PC-3 (cell line): ENCODE results near the gene COQ8A. TPM values are rescaled to one million over a fixed set of nuclear protein-coding genes. Genes with fewer than 3 reads are reported as not detected.

Experiments
- ATAC-seq: fragments of 200-7000 bp; cut with Tn5 transposase; 2 replicates; pipeline ENCODE4 v1.9.1; 2020; ENCODE audit warnings: mild to moderate bottlenecking, moderate library complexity
- BruUV-seq: library from RNA; stranded (reverse); fragments of 400-500 nt; replicated peaks from 2 replicates; lab custom pipeline; 2021; lab: Mats Ljungman, UMichigan
- CTCF ChIA-PET: fragments of 300-600 bp; sonication (Branson Sonifier 250); formaldehyde crosslinking; loops from one replicate; lab custom pipeline; 2022; ENCODE audit warnings: antibody characterized with exemption; lab: Charles Lee
- POLR2A ChIA-PET: fragments of 300-600 bp; sonication (Branson Sonifier 250); formaldehyde crosslinking; loops from one replicate; lab custom pipeline; 2022; ENCODE audit warnings: antibody characterized with exemption; ENCODE audit not compliant: unreplicated experiment; lab: Charles Lee
- DNase-seq: peaks from one replicate; pipeline ENCODE4 v3.0.0-alpha.2; 2015
- H2AFZ ChIP-seq: fragments of 300-600 bp; sonication (generic); 2 replicates; pipeline ENCODE4 v1.6.0; 2016; ENCODE audit warnings: antibody characterized with exemption, low read length
- H3F3A ChIP-seq: fragments of 300-600 bp; sonication (generic); one replicate; pipeline ENCODE4 v1.6.0; 2017; ENCODE audit warnings: antibody characterized with exemption, low read length, control low read depth, mild to moderate bottlenecking; ENCODE audit not compliant: unreplicated experiment
- H3K27ac ChIP-seq: fragments of 300-600 bp; sonication (generic); 2 replicates; pipeline ENCODE4 v1.5.1; 2016; ENCODE audit warnings: mild to moderate bottlenecking, low read length
- H3K27me3 ChIP-seq: fragments of 300-600 bp; sonication (generic); 2 replicates; pipeline ENCODE4 v1.6.1; 2016; ENCODE audit warnings: low read length, mixed read lengths
- H3K36me3 ChIP-seq: fragments of 300-600 bp; sonication (generic); 2 replicates; pipeline ENCODE4 v1.6.1; 2016; ENCODE audit warnings: low read depth, mixed run types, low read length, mixed read lengths
- H3K4me1 ChIP-seq: fragments of 300-600 bp; sonication (generic); 2 replicates; pipeline ENCODE4 v1.5.1; 2016; ENCODE audit warnings: low read length; ENCODE audit not compliant: insufficient read depth
- H3K4me2 ChIP-seq: fragments of 300-600 bp; sonication (generic); 2 replicates; pipeline ENCODE4 v1.6.0; 2016; ENCODE audit warnings: low read length
- H3K4me3 ChIP-seq: fragments of 300-600 bp; sonication (generic); 2 replicates; pipeline ENCODE4 v1.5.1; 2016; ENCODE audit warnings: mild to moderate bottlenecking, low read length, mixed read lengths
- H3K79me2 ChIP-seq: fragments of 300-600 bp; sonication (generic); 2 replicates; pipeline ENCODE4 v1.6.1; 2017; ENCODE audit warnings: low read length, mixed read lengths
- H3K9ac ChIP-seq: fragments of 300-600 bp; sonication (generic); 2 replicates; pipeline ENCODE4 v1.6.0; 2016; ENCODE audit warnings: mild to moderate bottlenecking, low read length
- H3K9me2 ChIP-seq: fragments of 300-600 bp; sonication (generic); replicated peaks from 2 replicates; pipeline ENCODE4 v1.6.1; 2016; ENCODE audit warnings: mixed run types, low read length, mixed read lengths
- H3K9me3 ChIP-seq: fragments of 300-600 bp; sonication (generic); 2 replicates; pipeline ENCODE4 v1.6.1; 2016; ENCODE audit warnings: low read length, mixed read lengths
- H4K20me1 ChIP-seq: fragments of 300-600 bp; sonication (generic); 2 replicates; pipeline ENCODE4 v1.6.1; 2016; ENCODE audit warnings: low read length, mixed read lengths
- EZH2 ChIP-seq: fragments of 300-600 bp; sonication (generic); IDR thresholded peaks from one replicate; pipeline ENCODE4 v1.6.1; 2017; ENCODE audit warnings: antibody characterized with exemption, mild to moderate bottlenecking, low read length; ENCODE audit not compliant: unreplicated experiment
- EZH2phosphoT487 ChIP-seq: fragments of 300-600 bp; sonication (generic); IDR thresholded peaks from 2 replicates; pipeline ENCODE4 v1.6.1; 2018; ENCODE audit warnings: mild to moderate bottlenecking, antibody characterized with exemption, low read length, borderline replicate concordance
- intact Hi-C: fragments of 100-400 bp; cut with micrococcal nuclease; formaldehyde crosslinking; loops from 2 replicates; pipeline ENCODE4 v1.9.0; 2023
- total RNA-seq: library from RNA; depleted of rRNA; stranded (reverse); fragments of >200 nt; gene quantifications from 2 replicates; pipeline ENCODE4 v1.2.3, GENCODE V29; 2014
- TF ChIP-seq, protein P1 (sequence below): fragments of 300-600 bp; sonication (generic); conservative IDR thresholded peaks from 2 replicates; pipeline ENCODE4 v1.5.1; 2017; ENCODE audit warnings: antibody characterized with exemption, low read depth, mild to moderate bottlenecking, low read length

COQ8A gene
- total RNA-seq, 1 experiment from 2014 or later, result 67.0 TPM

DNA sequence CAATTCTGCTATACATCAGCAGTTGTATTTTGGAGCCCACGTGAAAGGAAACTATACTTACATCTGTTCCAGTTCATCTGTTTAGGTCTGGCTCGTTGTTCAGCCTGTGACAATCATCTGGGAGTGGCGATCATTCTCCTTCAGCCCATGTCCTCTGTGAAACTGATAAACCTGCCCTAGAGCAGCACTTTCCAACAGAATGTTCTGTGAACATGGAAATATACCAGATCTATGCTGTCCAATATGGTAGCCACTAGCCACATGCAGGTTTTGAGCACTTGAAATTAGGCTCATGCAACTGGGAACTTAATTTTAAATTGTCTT lies 24.5 kb upstream of the COQ8A start:
- BruUV-seq, result no TSS peak
- Histone ChIP-seq H3K9ac (no peak overlapping the region), H3K4me2 (no peak overlapping the region), H3F3A (no peaks in the 10 kb centered on the region), H3K27ac (no peak overlapping the region), H3K9me2 (no peaks in the 10 kb centered on the region), H3K79me2 (no peaks in the 10 kb centered on the region), H3K36me3 (no peaks in the 10 kb centered on the region), H4K20me1 (no peaks in the 10 kb centered on the region), H2AFZ (no peak overlapping the region), H3K9me3 (no peaks in the 10 kb centered on the region), H3K4me3 (no peak overlapping the region), H3K4me1 (no peaks in the 10 kb centered on the region), H3K27me3 (no peaks in the 10 kb centered on the region)
- no peak for TF ChIP-seq EZH2phosphoT487
- no peak for TF ChIP-seq EZH2
- TF ChIP-seq, protein P1, sequence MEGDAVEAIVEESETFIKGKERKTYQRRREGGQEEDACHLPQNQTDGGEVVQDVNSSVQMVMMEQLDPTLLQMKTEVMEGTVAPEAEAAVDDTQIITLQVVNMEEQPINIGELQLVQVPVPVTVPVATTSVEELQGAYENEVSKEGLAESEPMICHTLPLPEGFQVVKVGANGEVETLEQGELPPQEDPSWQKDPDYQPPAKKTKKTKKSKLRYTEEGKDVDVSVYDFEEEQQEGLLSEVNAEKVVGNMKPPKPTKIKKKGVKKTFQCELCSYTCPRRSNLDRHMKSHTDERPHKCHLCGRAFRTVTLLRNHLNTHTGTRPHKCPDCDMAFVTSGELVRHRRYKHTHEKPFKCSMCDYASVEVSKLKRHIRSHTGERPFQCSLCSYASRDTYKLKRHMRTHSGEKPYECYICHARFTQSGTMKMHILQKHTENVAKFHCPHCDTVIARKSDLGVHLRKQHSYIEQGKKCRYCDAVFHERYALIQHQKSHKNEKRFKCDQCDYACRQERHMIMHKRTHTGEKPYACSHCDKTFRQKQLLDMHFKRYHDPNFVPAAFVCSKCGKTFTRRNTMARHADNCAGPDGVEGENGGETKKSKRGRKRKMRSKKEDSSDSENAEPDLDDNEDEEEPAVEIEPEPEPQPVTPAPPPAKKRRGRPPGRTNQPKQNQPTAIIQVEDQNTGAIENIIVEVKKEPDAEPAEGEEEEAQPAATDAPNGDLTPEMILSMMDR, result no peak
- ATAC-seq (no peak), DNase-seq (no peak)
- POLR2A ChIA-PET, result interaction anchor here (1.0 kb wide), 1 partner anchor 25 kb away, joined by 5 read pairs; the partner anchor contains the start of gene COQ8A
- CTCF ChIA-PET, result no interaction called here
- intact Hi-C loops, result no loop called here

DNA sequence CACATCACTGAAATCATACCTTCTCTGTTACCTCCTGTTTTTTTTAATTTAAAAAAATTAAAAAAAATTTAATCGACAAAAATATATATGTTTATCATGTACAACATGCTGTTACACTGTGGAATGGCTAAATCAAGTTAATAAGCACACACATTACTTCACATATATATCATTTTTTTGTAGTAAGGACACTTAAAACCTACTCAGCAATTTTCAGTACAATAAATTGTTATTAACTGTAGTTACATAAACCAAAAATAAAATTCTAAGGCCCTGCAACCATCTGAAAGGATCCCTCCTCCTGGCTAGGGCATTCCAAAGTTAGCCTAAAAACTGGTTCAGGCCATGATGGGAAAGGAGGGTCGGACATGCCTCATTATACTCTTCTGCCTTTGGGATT lies 23.6 kb upstream of the COQ8A start:
- POLR2A ChIA-PET, result no interaction called here

DNA sequence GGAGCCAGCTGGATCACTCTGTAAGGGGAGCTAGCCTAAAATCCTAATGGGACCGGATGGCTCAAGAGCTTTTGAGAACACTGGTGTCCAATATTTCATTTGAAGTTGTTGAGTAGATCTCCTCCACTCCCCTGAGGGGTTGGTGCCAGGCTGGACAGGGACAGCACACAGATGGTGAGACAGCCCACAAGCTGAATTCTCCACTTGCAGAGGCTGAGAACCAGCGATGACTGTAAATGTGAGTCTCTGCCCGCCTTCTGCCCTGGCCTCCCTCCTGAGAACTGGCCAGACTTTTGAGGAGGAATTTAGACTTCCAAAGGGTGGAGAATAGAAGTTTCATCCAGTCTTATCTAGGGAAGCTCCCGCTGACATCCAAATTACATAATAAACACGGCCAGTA lies 20.5 kb upstream of the COQ8A start:
- Histone ChIP-seq H3K9ac (no peak overlapping the region), H3K79me2 (no peaks in the 10 kb centered on the region), H3K36me3 (no peaks in the 10 kb centered on the region), H3K4me3 (no peak overlapping the region), H3K4me2 (no peak overlapping the region), H2AFZ (no peak overlapping the region), H3K27me3 (no peaks in the 10 kb centered on the region), H3K4me1 (no peaks in the 10 kb centered on the region), H4K20me1 (no peaks in the 10 kb centered on the region), H3F3A (no peaks in the 10 kb centered on the region), H3K9me3 (no peaks in the 10 kb centered on the region), H3K27ac (no peak overlapping the region), H3K9me2 (no peaks in the 10 kb centered on the region)
- ChIA-PET CTCF (no interaction called here), POLR2A (interaction anchor here (0.7 kb wide), 1 partner anchor 230 kb away, joined by 3 read pairs; no protein-coding TSS in a partner anchor)
- BruUV-seq, result no TSS peak
- intact Hi-C loops, result no loop called here
- ATAC-seq, result no peak
- DNase-seq, result no peak
- TF ChIP-seq EZH2, result no peak
- no peak for TF ChIP-seq EZH2phosphoT487
- TF ChIP-seq, protein P1, result no peak

More for the DNA sequence above, 23.6 kb upstream of the COQ8A start:
- Histone ChIP-seq H3K4me1 (no peaks in the 10 kb centered on the region), H3K9ac (no peak overlapping the region), H4K20me1 (no peaks in the 10 kb centered on the region), H3F3A (no peaks in the 10 kb centered on the region), H3K4me3 (no peak overlapping the region), H3K36me3 (no peaks in the 10 kb centered on the region), H3K4me2 (no peak overlapping the region), H3K9me3 (no peaks in the 10 kb centered on the region), H3K9me2 (no peaks in the 10 kb centered on the region), H3K79me2 (no peaks in the 10 kb centered on the region), H3K27me3 (no peaks in the 10 kb centered on the region), H3K27ac (no peak overlapping the region), H2AFZ (no peak overlapping the region)
- intact Hi-C loops, result no loop called here
- DNase-seq (no peak), ATAC-seq (no peak)
- CTCF ChIA-PET, result no interaction called here
- no TSS peak for BruUV-seq
- TF ChIP-seq EZH2phosphoT487, result no peak
- no peak for TF ChIP-seq EZH2
- TF ChIP-seq, protein P1, result no peak
